BJ (cell line): ENCODE measurements around the gene PERP. TPM values are rescaled to one million over a fixed set of nuclear protein-coding genes. Genes with fewer than 3 reads are reported as not detected.

ENCODE experiments used
- CTCF ChIA-PET: fragments of 350-600 bp; formaldehyde crosslinking; extraction: SDS; loops from one replicate; lab custom pipeline; 2021; ENCODE audit warnings: antibody characterized with exemption, inconsistent platforms; lab: Yijun Ruan, JAX
- POLR2A ChIA-PET: fragments of 300-600 bp; sonication (Branson Sonifier 250); formaldehyde crosslinking; extraction: SDS; loops from one replicate; lab custom pipeline; 2021; ENCODE audit warnings: antibody characterized with exemption; lab: Charles Lee
- DNase-seq: peaks from one replicate; pipeline ENCODE4 v3.0.0-alpha.2; 2011; ENCODE audit warnings: low read depth
- H3K27me3 ChIP-seq: 2 replicates; pipeline ENCODE4 v1.6.0; 2011; ENCODE audit warnings: low read length; ENCODE audit not compliant: control insufficient read depth, insufficient read depth
- H3K36me3 ChIP-seq: 2 replicates; pipeline ENCODE4 v1.5.1; 2011; ENCODE audit warnings: low read length; ENCODE audit not compliant: control insufficient read depth, insufficient read depth
- H3K4me3 ChIP-seq: 2 replicates; pipeline ENCODE4 v1.5.1; 2011; ENCODE audit warnings: low read depth, mild to moderate bottlenecking, control low read depth, low read length
- CTCF ChIP-seq: IDR thresholded peaks from 2 replicates; pipeline ENCODE4 v1.5.1; 2011; ENCODE audit warnings: low read depth, mild to moderate bottlenecking, control low read depth, inconsistent platforms, low read length, moderate library complexity; ENCODE audit not compliant: insufficient read depth
- polyA plus RNA-seq: library from polyadenylated mRNA; depleted of rRNA; stranded (reverse); fragments of >200 nt; gene quantifications from 2 replicates; pipeline ENCODE4 v1.2.3, GENCODE V29; 2011; rRNA removed

The PERP gene
- polyA plus RNA-seq, 1 experiment, result 47.5 TPM

DNA sequence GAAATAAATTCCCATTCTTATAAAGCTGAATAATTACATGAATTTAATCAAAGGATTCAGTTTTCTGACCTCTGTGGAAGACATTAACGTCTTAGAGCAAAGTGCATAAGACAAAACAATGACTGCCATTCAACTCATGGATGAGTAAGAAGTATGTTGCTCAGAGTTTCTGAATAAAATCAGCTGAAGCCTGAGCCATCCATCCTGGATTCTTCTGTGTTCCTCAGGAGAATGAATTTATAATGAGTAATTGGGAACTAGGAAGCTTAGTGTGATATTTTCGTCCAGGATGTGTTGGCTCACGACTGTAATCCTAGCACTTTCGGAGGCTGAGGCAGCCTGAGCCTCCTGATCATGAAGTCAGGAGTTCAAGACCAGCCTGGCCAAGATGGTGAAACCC, 62.8 kb downstream of the PERP start:
- TF ChIP-seq CTCF, result no peak
- ChIA-PET CTCF (interaction anchor here (0.9 kb wide), 1 partner anchor 40 kb away, joined by 3 read pairs; no protein-coding TSS in a partner anchor), POLR2A (no interaction called here)
- no peak overlapping the region for H3K4me3 ChIP-seq
- DNase-seq, result no peak
- no peaks in the 10 kb centered on the region for H3K36me3 ChIP-seq
- no peaks in the 10 kb centered on the region for H3K27me3 ChIP-seq

Other genes with a start within 250 kb of the PERP start
- gene TNFAIP3, start 240.2 kb downstream of the PERP start, polyA plus RNA-seq, result 5.7 and 6.3 TPM in 2 replicates
- 0.27 and 0.36 TPM in 2 replicates for gene ARFGEF3, start 54.5 kb upstream of the PERP start, polyA plus RNA-seq
- not detected in 2 replicates for gene PBOV1, start 111.1 kb upstream of the PERP start, polyA plus RNA-seq